ENCODE measurements around the gene SLC10A2. TPM values are rescaled to one million over a fixed set of nuclear protein-coding genes. Genes with fewer than 3 reads are reported as not detected.

The SLC10A2 gene, protein sequence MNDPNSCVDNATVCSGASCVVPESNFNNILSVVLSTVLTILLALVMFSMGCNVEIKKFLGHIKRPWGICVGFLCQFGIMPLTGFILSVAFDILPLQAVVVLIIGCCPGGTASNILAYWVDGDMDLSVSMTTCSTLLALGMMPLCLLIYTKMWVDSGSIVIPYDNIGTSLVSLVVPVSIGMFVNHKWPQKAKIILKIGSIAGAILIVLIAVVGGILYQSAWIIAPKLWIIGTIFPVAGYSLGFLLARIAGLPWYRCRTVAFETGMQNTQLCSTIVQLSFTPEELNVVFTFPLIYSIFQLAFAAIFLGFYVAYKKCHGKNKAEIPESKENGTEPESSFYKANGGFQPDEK
- total RNA-seq: not detected

DNA sequence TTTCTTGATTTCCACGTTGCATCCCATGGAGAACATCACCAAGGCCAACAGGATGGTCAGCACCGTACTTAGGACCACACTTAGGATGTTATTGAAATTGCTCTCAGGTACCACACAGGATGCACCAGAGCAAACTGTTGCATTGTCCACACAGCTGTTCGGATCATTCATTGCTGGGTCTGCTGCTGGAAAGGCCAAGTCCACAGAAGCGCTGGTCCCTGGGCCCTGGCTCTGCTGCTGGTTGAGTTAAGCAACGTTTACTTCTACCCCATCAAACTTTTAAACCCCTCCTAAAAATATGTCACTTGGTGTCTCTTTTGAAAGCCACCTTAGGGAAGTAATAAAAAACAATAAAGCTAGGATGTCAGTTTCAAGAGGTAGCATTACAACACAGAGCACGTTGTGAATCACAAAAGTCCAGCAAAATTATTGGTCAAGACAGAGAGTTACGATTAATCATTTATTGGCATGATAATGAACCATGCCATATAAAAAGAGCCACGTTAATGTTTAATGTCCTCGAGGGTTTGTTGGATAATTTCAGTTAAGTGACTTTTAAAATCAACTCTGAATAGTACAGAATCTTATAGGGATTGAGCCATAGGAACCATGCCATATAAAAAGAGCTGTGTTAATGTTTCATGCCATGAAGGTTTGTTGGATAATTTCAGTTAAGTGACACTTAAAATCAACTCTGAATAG lies at the start of gene SLC10A2:
Gene SLC10A2 (minus strand): TSS at position 339 of the 702 bp plus-strand sequence. CDS start 168 bp downstream, at position 171.

Other genes with a start within 250 kb of the SLC10A2 start
- 59.7 TPM for gene ERCC5, start 220.4 kb downstream of the SLC10A2 start, total RNA-seq